ENCODE results near the gene METTL26.

Gene METTL26

DNA sequence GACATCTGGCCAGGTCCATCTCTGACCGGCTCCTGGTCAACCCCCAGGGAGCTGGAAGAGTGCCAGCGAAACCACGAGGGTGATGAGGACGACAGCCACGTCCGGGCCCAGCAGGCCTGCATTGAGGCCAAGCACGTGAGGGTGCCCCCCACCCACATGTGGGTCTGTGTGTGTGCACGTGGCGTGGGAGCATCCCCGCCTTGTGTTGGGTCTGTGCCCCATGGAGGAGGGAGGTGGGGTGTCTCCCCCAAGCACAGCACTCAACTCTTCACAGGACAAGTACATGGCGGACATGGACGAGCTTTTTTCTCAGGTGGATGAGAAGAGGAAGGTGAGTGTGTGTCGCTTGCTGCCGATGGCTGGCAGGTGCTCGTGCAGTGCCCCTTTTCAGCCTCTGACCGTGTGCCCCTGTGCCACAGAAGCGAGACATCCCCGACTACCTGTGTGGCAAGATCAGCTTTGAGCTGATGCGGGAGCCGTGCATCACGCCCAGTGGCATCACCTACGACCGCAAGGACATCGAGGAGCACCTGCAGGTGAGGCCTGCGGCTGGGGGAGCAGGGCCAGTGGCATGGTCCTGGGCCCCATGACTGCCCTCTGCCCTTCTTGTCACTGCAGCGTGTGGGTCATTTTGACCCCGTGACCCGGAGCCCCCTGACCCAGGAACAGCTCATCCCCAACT lies 45.8 kb upstream of the METTL26 start:
- no peak overlapping the region for H3K27ac ChIP-seq
- TF ChIP-seq, protein P1, sequence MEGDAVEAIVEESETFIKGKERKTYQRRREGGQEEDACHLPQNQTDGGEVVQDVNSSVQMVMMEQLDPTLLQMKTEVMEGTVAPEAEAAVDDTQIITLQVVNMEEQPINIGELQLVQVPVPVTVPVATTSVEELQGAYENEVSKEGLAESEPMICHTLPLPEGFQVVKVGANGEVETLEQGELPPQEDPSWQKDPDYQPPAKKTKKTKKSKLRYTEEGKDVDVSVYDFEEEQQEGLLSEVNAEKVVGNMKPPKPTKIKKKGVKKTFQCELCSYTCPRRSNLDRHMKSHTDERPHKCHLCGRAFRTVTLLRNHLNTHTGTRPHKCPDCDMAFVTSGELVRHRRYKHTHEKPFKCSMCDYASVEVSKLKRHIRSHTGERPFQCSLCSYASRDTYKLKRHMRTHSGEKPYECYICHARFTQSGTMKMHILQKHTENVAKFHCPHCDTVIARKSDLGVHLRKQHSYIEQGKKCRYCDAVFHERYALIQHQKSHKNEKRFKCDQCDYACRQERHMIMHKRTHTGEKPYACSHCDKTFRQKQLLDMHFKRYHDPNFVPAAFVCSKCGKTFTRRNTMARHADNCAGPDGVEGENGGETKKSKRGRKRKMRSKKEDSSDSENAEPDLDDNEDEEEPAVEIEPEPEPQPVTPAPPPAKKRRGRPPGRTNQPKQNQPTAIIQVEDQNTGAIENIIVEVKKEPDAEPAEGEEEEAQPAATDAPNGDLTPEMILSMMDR (IDR thresholded peaks at IDR 0.05) = no peak
- no peak for DNase-seq (ENCODE audit: low spot score)
- peak overlapping the region; percentile 97 for H3K4me3 ChIP-seq

DNA sequence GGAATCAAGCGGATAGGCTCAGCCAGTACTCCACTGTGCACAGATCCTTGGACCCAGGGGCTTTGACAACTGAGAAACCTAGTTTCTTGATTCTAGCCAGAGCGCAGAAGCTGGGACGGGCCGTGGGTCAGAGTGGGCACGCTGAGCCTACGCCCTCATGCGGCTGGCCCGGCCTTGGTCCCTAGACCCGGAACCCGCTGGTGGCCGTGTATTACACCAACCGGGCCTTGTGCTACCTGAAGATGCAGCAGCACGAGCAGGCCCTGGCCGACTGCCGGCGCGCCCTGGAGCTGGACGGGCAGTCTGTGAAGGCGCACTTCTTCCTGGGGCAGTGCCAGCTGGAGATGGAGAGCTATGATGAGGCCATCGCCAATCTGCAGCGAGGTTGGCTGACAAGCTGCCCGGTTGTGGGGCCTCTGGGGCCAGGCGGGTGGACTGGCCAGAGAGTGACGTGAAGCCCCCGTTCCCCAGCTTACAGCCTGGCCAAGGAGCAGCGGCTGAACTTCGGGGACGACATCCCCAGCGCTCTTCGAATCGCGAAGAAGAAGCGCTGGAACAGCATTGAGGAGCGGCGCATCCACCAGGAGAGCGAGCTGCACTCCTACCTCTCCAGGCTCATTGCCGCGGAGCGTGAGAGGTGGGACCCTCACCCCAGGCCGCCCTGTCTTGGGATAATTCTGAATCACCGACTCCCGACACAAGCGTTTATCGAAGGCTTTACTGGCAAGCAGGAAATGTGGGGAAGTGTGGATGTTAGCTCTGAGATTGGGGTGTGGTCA lies 45.1 kb upstream of the METTL26 start:
- Histone ChIP-seq H3K4me3 (peak overlapping the region; percentile 97), H3K27ac (peak overlapping the region; percentile 73 to 98)
- no peak for DNase-seq (ENCODE audit: low spot score)
- TF ChIP-seq, protein P1 (IDR thresholded peaks at IDR 0.05) = no peak

DNA sequence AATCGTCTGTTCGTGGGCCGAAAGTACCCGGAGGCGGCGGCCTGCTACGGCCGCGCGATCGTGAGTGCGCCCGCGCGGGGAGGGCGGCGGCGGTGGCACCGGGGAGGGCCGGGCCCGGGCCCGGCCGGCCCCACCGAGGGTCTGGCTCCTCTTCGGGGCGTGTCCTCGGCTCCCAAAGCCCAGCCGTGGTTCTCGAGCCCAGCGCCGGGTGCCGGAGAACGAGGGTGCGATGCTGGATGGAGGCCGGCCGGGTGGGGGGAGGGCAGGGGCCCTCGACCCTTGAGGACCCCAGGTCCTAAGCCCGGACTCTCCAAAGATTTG lies 44.5 kb upstream of the METTL26 start:
- DNase-seq (ENCODE audit: low spot score) = no peak
- TF ChIP-seq, protein P1 (IDR thresholded peaks at IDR 0.05) = no peak
- Histone ChIP-seq H3K27ac (peak overlapping the region; percentile 73 to 98), H3K4me3 (peak overlapping the region; percentile 97)

DNA sequence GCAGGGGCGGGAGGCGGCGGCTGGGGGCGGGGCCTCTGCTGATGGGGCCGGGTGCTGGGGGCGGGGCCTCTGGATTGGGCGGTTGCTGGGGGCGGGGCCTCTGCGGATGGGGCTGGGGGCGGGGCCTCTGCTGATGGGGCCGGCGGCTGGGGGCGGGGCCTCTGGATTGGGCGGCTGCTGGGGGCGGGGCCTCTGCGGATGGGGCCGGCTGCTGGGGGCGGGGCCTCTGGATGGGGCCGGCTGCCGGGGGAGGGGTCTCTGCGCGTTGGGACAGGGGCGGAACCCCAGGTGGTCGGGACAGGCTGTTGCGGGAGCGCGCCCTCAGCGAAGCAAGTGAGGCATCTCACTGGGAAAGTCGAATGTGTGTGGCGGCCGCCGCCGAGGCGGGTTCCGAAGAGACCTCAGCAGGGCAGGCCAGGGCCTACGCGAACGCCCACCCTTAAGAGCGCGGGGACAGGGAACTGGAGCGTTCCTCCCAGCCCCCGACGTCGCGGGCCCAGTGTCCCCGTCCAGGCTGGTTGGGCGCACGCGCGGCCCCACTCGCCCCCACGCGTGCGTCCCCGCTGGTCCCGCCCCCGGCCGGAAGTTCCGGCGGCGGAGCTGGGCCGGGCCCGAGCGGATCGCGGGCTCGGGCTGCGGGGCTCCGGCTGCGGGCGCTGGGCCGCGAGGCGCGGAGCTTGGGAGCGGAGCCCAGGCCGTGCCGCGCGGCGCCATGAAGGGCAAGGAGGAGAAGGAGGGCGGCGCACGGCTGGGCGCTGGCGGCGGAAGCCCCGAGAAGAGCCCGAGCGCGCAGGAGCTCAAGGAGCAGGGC lies 43.9 kb upstream of the METTL26 start, which contains the start of gene STUB1:
Gene STUB1, plus strand, starts transcription at position 597 of the 811 bp plus-strand sequence. Its CDS starts 116 bp downstream, at position 713.
- H3K27ac ChIP-seq = peak within 1 kb of the TSS; percentile 73 to 98
- peak within 1 kb of the TSS; percentile 97 for H3K4me3 ChIP-seq
- TF ChIP-seq, protein P1 (IDR thresholded peaks at IDR 0.05) = no peak
- peak; percentile 91 for DNase-seq (ENCODE audit: low spot score)

DNA sequence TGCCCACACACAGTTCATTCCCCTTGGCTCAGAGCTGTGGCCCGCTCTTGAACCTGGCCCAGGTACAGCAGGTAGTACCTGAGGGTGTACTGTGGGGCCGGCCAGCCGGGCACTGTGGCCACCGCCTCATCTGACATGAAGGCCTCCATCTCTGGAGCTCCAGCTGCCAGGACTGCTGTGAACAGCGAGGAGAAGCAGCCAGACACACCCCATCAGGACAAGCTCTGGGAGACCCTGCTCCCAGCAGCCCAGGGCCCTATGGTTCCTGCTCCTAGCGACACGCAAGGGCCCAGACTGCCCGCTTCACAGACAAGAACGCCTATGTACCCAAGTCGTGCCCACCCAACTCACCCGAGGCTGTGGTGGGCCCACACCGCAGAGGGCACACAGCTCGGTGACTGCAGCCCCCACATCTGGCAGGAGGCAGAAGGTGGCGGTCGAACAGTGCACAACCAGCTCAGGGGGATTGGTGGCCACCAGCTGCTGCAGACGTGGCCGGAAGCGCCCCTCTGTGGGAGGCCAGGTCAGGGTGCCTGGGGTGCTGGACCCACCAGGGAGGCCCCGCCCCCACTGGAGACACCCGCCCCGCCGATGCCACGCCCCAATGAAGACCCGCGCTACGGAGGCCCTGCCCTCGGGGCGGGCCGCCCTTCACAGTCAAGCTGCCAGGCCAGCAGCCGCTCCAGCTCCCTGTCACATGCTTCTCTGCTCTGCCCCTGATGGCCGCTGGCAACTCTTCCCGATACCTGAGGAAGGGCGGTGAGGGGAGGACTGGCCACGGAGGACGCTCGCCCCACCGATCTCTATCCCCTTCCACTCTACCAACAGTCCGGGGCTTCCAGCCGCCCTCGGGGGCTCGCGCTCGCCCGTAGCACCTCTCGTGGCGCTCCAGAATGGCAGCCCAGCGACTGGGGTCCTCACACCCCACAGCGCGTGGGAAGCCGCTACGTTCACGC lies 43.0 kb upstream of the METTL26 start:
- no peak for DNase-seq (ENCODE audit: low spot score)
- TF ChIP-seq, protein P1 (IDR thresholded peaks at IDR 0.05) = no peak
- H3K4me3 ChIP-seq = peak overlapping the region; percentile 97
- peak overlapping the region; percentile 49 to 98 for H3K27ac ChIP-seq

DNA sequence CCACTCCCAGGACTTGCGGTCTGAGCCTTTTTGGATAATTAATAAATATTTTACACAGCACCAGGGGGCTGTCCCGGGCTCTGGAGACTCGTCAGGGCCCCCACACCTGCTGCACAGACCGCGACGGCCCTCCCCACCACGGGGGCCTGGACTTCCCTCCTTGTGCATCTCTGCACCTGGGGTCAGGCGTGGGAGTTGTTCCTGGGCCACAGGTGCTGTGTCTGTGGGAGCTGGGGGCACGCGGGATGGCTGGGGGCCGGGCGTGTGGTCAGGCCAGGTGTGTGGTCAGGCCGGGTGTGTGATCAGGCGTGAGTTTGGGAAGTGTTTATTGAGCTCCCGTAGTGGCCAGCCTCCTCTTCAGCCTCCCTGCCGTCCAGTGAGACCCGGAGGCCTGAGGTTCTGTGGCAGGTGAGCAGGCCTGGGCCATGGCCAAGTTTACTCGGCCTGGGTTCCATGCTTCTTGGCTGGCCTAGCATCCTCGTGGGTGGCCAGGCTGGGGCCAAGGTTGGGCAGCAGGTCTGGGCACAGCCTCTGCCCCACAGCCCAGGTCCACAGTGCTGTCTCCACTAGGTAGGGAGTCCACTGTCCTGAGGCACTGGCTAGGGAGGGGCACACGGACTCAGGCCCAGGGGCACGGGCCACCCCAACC lies 42.2 kb upstream of the METTL26 start:
- no peak overlapping the region for H3K27ac ChIP-seq
- H3K4me3 ChIP-seq = no peak overlapping the region
- no peak for DNase-seq (ENCODE audit: low spot score)
- TF ChIP-seq, protein P1 (IDR thresholded peaks at IDR 0.05) = no peak

Measured in coronary artery (tissue), 2 donors.